Left ventricle myocardium inferior (tissue), 1 donor: ENCODE data around the gene USP19. TPM values are rescaled to one million over a fixed set of nuclear protein-coding genes. Genes with fewer than 3 reads are reported as not detected.

ENCODE experiments used
- DNase-seq: peaks from one replicate; pipeline ENCODE4 v3.0.0-alpha.2; 2020
- H3K27ac ChIP-seq: fragments of 200-600 bp; replicated peaks from 2 replicates; pipeline ENCODE4 v1.8.0; 2021
- H3K27me3 ChIP-seq: fragments of 200-600 bp; 2 replicates; pipeline ENCODE4 v1.8.0; 2021; ENCODE audit warnings: low read depth
- H3K36me3 ChIP-seq: fragments of 200-600 bp; 2 replicates; pipeline ENCODE4 v1.8.0; 2021
- H3K4me1 ChIP-seq: fragments of 200-600 bp; 2 replicates; pipeline ENCODE4 v1.8.0; 2021
- H3K4me3 ChIP-seq: fragments of 200-600 bp; 2 replicates; pipeline ENCODE4 v1.8.0; 2021; ENCODE audit warnings: mild to moderate bottlenecking, moderate library complexity
- H3K9me3 ChIP-seq: fragments of 200-600 bp; replicated peaks from 2 replicates; pipeline ENCODE4 v1.8.0; 2021
- intact Hi-C: fragments of 100-400 bp; cut with micrococcal nuclease; formaldehyde crosslinking; loops from one replicate; pipeline ENCODE4 v1.11.0; 2022
- total RNA-seq: library from RNA; stranded (reverse); fragmentation: NEBNext Ultra II Directional; extraction: Animal tissue kit (Norgen Biotek cat#: 25700); gene quantifications from one replicate; pipeline ENCODE4 v1.2.1, GENCODE V29; 2021
- TF ChIP-seq, protein P1 (sequence below): fragments of 200-600 bp; IDR thresholded peaks from 2 replicates; pipeline ENCODE4 v1.8.0; 2021; ENCODE audit warnings: antibody characterized with exemption, mild to moderate bottlenecking, borderline replicate concordance
- donor health status: DM: no; HTN: yes; CAD: no; lungs with severe emphysema.

Gene USP19
- total RNA-seq, 1 donor from 2014 or later: 62.5 TPM

DNA sequence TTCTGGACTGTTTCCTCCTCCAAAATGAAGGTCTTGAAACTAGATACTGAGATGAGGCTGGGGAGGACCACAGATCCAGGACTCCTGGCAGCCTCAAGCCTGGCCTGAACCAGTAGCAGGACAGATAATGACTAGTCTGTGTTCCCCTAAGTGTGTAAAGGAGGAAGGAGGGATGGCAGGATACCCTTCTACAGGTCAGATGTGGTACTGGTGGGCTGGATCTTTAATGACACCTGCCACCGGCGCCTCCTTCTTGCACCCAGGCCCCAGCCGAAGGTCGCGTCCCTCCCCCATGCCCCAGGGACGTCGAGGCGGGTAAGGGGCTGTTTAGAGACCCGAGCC lies 556 bp downstream of the USP19 start:
- intact Hi-C loops: no loop called here
- DNase-seq: no peak
- Histone ChIP-seq H3K27ac (peak overlapping the region; percentile 98), H3K4me1 (peaks cover 41% of the 10 kb centered on the region), H3K27me3 (no peaks in the 10 kb centered on the region), H3K9me3 (no peaks in the 10 kb centered on the region), H3K36me3 (peaks cover 80% of the 10 kb centered on the region), H3K4me3 (peak overlapping the region; percentile 99)
- TF ChIP-seq, protein P1, sequence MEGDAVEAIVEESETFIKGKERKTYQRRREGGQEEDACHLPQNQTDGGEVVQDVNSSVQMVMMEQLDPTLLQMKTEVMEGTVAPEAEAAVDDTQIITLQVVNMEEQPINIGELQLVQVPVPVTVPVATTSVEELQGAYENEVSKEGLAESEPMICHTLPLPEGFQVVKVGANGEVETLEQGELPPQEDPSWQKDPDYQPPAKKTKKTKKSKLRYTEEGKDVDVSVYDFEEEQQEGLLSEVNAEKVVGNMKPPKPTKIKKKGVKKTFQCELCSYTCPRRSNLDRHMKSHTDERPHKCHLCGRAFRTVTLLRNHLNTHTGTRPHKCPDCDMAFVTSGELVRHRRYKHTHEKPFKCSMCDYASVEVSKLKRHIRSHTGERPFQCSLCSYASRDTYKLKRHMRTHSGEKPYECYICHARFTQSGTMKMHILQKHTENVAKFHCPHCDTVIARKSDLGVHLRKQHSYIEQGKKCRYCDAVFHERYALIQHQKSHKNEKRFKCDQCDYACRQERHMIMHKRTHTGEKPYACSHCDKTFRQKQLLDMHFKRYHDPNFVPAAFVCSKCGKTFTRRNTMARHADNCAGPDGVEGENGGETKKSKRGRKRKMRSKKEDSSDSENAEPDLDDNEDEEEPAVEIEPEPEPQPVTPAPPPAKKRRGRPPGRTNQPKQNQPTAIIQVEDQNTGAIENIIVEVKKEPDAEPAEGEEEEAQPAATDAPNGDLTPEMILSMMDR: no peak

GRCh38 chr3:49119439-49119838 lies 1.2 kb downstream of the USP19 start:
- intact Hi-C loops: no loop called here
- Histone ChIP-seq H3K27ac (peak overlapping the region; percentile 98), H3K27me3 (no peaks in the 10 kb centered on the region), H3K4me1 (peaks cover 41% of the 10 kb centered on the region), H3K4me3 (peak overlapping the region; percentile 99), H3K9me3 (no peaks in the 10 kb centered on the region), H3K36me3 (peaks cover 80% of the 10 kb centered on the region)
- TF ChIP-seq, protein P1: no peak
- DNase-seq: no peak

GRCh38 chr3:49119036-49119435 lies 1.6 kb downstream of the USP19 start:
- peak overlapping the region; percentile 99 for H3K4me3 ChIP-seq
- peaks cover 41% of the 10 kb centered on the region for H3K4me1 ChIP-seq
- H3K36me3 ChIP-seq: peaks cover 80% of the 10 kb centered on the region
- no peaks in the 10 kb centered on the region for H3K27me3 ChIP-seq
- no peak for DNase-seq
- H3K27ac ChIP-seq: peak overlapping the region; percentile 98
- intact Hi-C loops: no loop called here
- TF ChIP-seq, protein P1: no peak
- no peaks in the 10 kb centered on the region for H3K9me3 ChIP-seq

GRCh38 chr3:49112262-49112661 lies 8.4 kb downstream of the USP19 start:
- Histone ChIP-seq H3K27me3 (no peaks in the 10 kb centered on the region), H3K36me3 (peaks cover 100% of the 10 kb centered on the region), H3K9me3 (no peaks in the 10 kb centered on the region), H3K4me3 (no peak overlapping the region), H3K27ac (no peak overlapping the region), H3K4me1 (peaks cover 12% of the 10 kb centered on the region)
- TF ChIP-seq, protein P1: no peak
- intact Hi-C loops: no loop called here
- DNase-seq: no peak

DNA sequence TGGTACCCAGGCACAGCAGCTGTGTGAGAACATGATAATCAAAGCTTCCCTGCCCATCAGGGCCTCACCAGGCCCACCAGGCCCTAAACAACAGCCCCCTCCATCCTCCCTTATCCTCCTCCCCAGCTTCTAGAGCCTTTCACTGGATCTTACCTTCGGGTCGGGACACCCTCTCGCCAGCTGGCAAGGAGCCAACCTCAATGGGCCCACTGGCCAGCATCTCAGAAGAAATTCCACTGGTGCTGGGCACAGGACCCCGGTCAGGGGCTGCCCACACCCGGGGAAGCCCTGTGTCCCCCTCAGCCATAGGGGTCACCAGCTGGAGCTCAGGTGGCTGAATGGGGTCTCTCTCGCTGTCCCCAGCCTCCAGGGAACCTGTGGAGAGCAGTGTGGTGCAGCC lies 9.3 kb downstream of the USP19 start:
- H3K4me3 ChIP-seq: no peak overlapping the region
- no peaks in the 10 kb centered on the region for H3K9me3 ChIP-seq
- no peaks in the 10 kb centered on the region for H3K27me3 ChIP-seq
- no peak overlapping the region for H3K27ac ChIP-seq
- H3K4me1 ChIP-seq: peaks cover 11% of the 10 kb centered on the region
- intact Hi-C loops: no loop called here
- peaks cover 98% of the 10 kb centered on the region for H3K36me3 ChIP-seq
- TF ChIP-seq, protein P1: no peak
- no peak for DNase-seq

GRCh38 chr3:49110780-49111179 lies 9.8 kb downstream of the USP19 start:
- Histone ChIP-seq H3K36me3 (peaks cover 92% of the 10 kb centered on the region), H3K9me3 (no peaks in the 10 kb centered on the region), H3K4me1 (peaks cover 12% of the 10 kb centered on the region), H3K27ac (no peak overlapping the region), H3K4me3 (no peak overlapping the region), H3K27me3 (no peaks in the 10 kb centered on the region)
- no peak for DNase-seq
- TF ChIP-seq, protein P1: no peak
- intact Hi-C loops: no loop called here
